ENCODE results near the gene SCAP. TPM values are rescaled to one million over a fixed set of nuclear protein-coding genes. Genes with fewer than 3 reads are reported as not detected.

SCAP gene
- total and polyA plus RNA-seq, 10 donors, result 17.8 to 116 (median 91.9) TPM

- peak; percentile 94 for DNase-seq
- Histone ChIP-seq H3K27me3 (replicated peaks in 1 of 7) (no peaks in the 10 kb centered on the region), H3K4me1 (peaks cover 18 to 85% (median 61%) of the 10 kb centered on the region in 6 donors), H3K36me3 (peaks cover 0 to 33% (median 0%) of the 10 kb centered on the region in 6 donors), H3K4me3 (peak overlapping the region; percentile 71 to 100 (median 92)), H3K9me3 (no peaks in the 10 kb centered on the region), H3K27ac (peak overlapping the region; percentile 81 to 98 (median 94))
- TF ChIP-seq POLR2A (IDR thresholded peaks at IDR 0.05) (no peak), POLR2AphosphoS5 (IDR thresholded peaks at IDR 0.05) (peak in 1 of 3 donors; percentile 50)
- 7 to 11% (median 8%) methylated on average over 41 to 44 of the region's 44 CpGs for WGBS, 5 donors
- intact Hi-C loops (cut with DNase I; ENCODE audit: low total_unique reads), result no loop called here
Observed at GRCh38 chr3:47381317-47382157, 94.2 kb downstream of the SCAP start.

GRCh38 chr3:47380601-47381316, 95.0 kb downstream of the SCAP start, which contains the start of gene PTPN23:
TSS of gene PTPN23 (plus strand) at chr3:47381021. CDS start at chr3:47381097, 76 bp downstream.
- Histone ChIP-seq H3K36me3 (peaks cover 0 to 25% (median 0%) of the 10 kb centered on the region in 6 donors), H3K4me3 (peak within 1 kb of the TSS; percentile 71 to 100 (median 92)), H3K4me1 (peaks cover 18 to 79% (median 57%) of the 10 kb centered on the region in 6 donors), H3K27ac (peak within 1 kb of the TSS; percentile 81 to 98 (median 94)), H3K27me3 (replicated peaks in 1 of 7) (no peaks in the 10 kb centered on the region), H3K9me3 (no peaks in the 10 kb centered on the region)
- 0 to 1% (median 0%) methylated on average over 37 to 61 of the region's 61 CpGs for WGBS, 5 donors
- TF ChIP-seq POLR2AphosphoS5 (IDR thresholded peaks at IDR 0.05), result peak; percentile 95 to 98 (median 97)
- TF ChIP-seq CTCF (IDR thresholded peaks at IDR 0.05 in 8 of 11, conservative IDR thresholded peaks at IDR 0.05 in 3 of 11), result peak in 4 of 11 experiments; percentile 8 to 50 (median 30)
- peak; percentile 55 to 80 (median 69) for TF ChIP-seq POLR2A (IDR thresholded peaks at IDR 0.05)
- intact Hi-C loops (cut with DNase I; ENCODE audit: low total_unique reads), result no loop called here
- peak; percentile 100 for DNase-seq

GRCh38 chr3:47380026-47380600, 95.6 kb downstream of the SCAP start:
- Histone ChIP-seq H3K4me1 (peaks cover 18 to 72% (median 51%) of the 10 kb centered on the region in 6 donors), H3K36me3 (peaks cover 0 to 19% (median 0%) of the 10 kb centered on the region in 6 donors), H3K4me3 (peak overlapping the region; percentile 71 to 100 (median 92)), H3K27me3 (replicated peaks in 1 of 7) (no peaks in the 10 kb centered on the region), H3K9me3 (no peaks in the 10 kb centered on the region), H3K27ac (peak overlapping the region; percentile 81 to 98 (median 94))
- 8 to 18% (median 14%) methylated on average over 23 of the region's 23 CpGs for WGBS, 5 donors
- intact Hi-C loops (cut with DNase I; ENCODE audit: low total_unique reads), result no loop called here
- TF ChIP-seq POLR2A (IDR thresholded peaks at IDR 0.05), result no peak
- TF ChIP-seq CTCF (IDR thresholded peaks at IDR 0.05 in 8 of 11, conservative IDR thresholded peaks at IDR 0.05 in 3 of 11), result no peak
- no peak for TF ChIP-seq POLR2AphosphoS5 (IDR thresholded peaks at IDR 0.05)
- DNase-seq, result no peak

- Histone ChIP-seq H3K4me1 (peaks cover 18 to 66% (median 48%) of the 10 kb centered on the region in 6 donors), H3K4me3 (peak overlapping the region in 6 of 8 donors; percentile 83 to 100 (median 96)), H3K9me3 (no peaks in the 10 kb centered on the region), H3K36me3 (peaks cover 0 to 12% (median 0%) of the 10 kb centered on the region in 6 donors), H3K27ac (peak overlapping the region in 6 of 8 donors; percentile 92 to 98 (median 94)), H3K27me3 (replicated peaks in 1 of 7) (no peaks in the 10 kb centered on the region)
- WGBS, 5 donors, result 85 to 93% (median 89%) methylated on average over 19 of the region's 19 CpGs
- intact Hi-C loops (cut with DNase I; ENCODE audit: low total_unique reads), result no loop called here
- TF ChIP-seq POLR2AphosphoS5 (IDR thresholded peaks at IDR 0.05), result no peak
- no peak for TF ChIP-seq CTCF (IDR thresholded peaks at IDR 0.05 in 8 of 11, conservative IDR thresholded peaks at IDR 0.05 in 3 of 11)
- peak; percentile 80 for DNase-seq
Observed at GRCh38 chr3:47379411-47379899, 96.3 kb downstream of the SCAP start.

Measured in spleen (tissue), 11 donors.